Measurements from ENCODE around the gene MOB3C. TPM values are rescaled to one million over a fixed set of nuclear protein-coding genes. Genes with fewer than 3 reads are reported as not detected.

MOB3C gene
- polyA plus RNA-seq, 1 donor from 2014 or later = 0.41 TPM

- H3K27ac ChIP-seq (ENCODE audit: low read length) = no peak overlapping the region
- H3K9me3 ChIP-seq (ENCODE audit: low read length) = no peaks in the 10 kb centered on the region
- no peak overlapping the region for H3K4me2 ChIP-seq (ENCODE audit: low read length)
- H3K36me3 ChIP-seq (ENCODE audit: insufficient read depth, low read length) = no peaks in the 10 kb centered on the region
- TF ChIP-seq RAD21 (conservative IDR thresholded peaks at IDR 0.05) = no peak
- H3K9me2 ChIP-seq (ENCODE audit: insufficient read depth, low read length) = no peaks in the 10 kb centered on the region
- H3K79me2 ChIP-seq (replicated peaks; ENCODE audit: insufficient read depth, low read length) = no peaks in the 10 kb centered on the region
- H3K27me3 ChIP-seq (ENCODE audit: insufficient read depth, low read depth, low read length) = peaks cover 9% of the 10 kb centered on the region
- no peak overlapping the region for H3K4me3 ChIP-seq (ENCODE audit: low read length)
- no peaks in the 10 kb centered on the region for H4K20me1 ChIP-seq (ENCODE audit: insufficient read depth)
- H3F3A ChIP-seq (ENCODE audit: insufficient read depth, low read length, poor library complexity, severe bottlenecking) = no peaks in the 10 kb centered on the region
- no peak overlapping the region for H3K9ac ChIP-seq (ENCODE audit: low read length)
- H2AFZ ChIP-seq (ENCODE audit: low read depth, low read length) = no peak overlapping the region
These were observed 4.9 kb downstream of the MOB3C start for GRCh38 chr1:46611691-46612221.

GRCh38 chr1:46607345-46608130 is 9.1 kb downstream of the MOB3C start:
- H3K36me3 ChIP-seq (ENCODE audit: insufficient read depth, low read length) = no peaks in the 10 kb centered on the region
- H3K9me2 ChIP-seq (ENCODE audit: insufficient read depth, low read length) = no peaks in the 10 kb centered on the region
- H3K27ac ChIP-seq (ENCODE audit: low read length) = no peak overlapping the region
- H2AFZ ChIP-seq (ENCODE audit: low read depth, low read length) = no peak overlapping the region
- H3K9ac ChIP-seq (ENCODE audit: low read length) = no peak overlapping the region
- H3K4me2 ChIP-seq (ENCODE audit: low read length) = no peak overlapping the region
- no peaks in the 10 kb centered on the region for H3K9me3 ChIP-seq (ENCODE audit: low read length)
- no peak overlapping the region for H3K4me3 ChIP-seq (ENCODE audit: low read length)
- no peaks in the 10 kb centered on the region for H3K79me2 ChIP-seq (replicated peaks; ENCODE audit: insufficient read depth, low read length)
- H3K27me3 ChIP-seq (ENCODE audit: insufficient read depth, low read depth, low read length) = no peaks in the 10 kb centered on the region
- no peaks in the 10 kb centered on the region for H4K20me1 ChIP-seq (ENCODE audit: insufficient read depth)
- TF ChIP-seq CTCF (IDR thresholded peaks at IDR 0.05; ENCODE audit: poor library complexity, severe bottlenecking) = no peak
- no peak for TF ChIP-seq RAD21 (conservative IDR thresholded peaks at IDR 0.05)
- no peak for TF ChIP-seq EP300 (conservative IDR thresholded peaks at IDR 0.05; ENCODE audit: poor library complexity, severe bottlenecking)
- no peaks in the 10 kb centered on the region for H3F3A ChIP-seq (ENCODE audit: insufficient read depth, low read length, poor library complexity, severe bottlenecking)

- no peak overlapping the region for H3K4me2 ChIP-seq (ENCODE audit: low read length)
- no peaks in the 10 kb centered on the region for H3K79me2 ChIP-seq (replicated peaks; ENCODE audit: insufficient read depth, low read length)
- no peaks in the 10 kb centered on the region for H3K36me3 ChIP-seq (ENCODE audit: insufficient read depth, low read length)
- no peak overlapping the region for H3K9ac ChIP-seq (ENCODE audit: low read length)
- H4K20me1 ChIP-seq (ENCODE audit: insufficient read depth) = no peaks in the 10 kb centered on the region
- H3K9me2 ChIP-seq (ENCODE audit: insufficient read depth, low read length) = no peaks in the 10 kb centered on the region
- H3K9me3 ChIP-seq (ENCODE audit: low read length) = no peaks in the 10 kb centered on the region
- H3K27ac ChIP-seq (ENCODE audit: low read length) = no peak overlapping the region
- no peak for TF ChIP-seq SMC3 (conservative IDR thresholded peaks at IDR 0.05; ENCODE audit: poor library complexity)
- no peak for TF ChIP-seq EZH2 (IDR thresholded peaks at IDR 0.05; ENCODE audit: borderline replicate concordance, insufficient read depth, low read length, poor library complexity, severe bottlenecking)
- no peak for TF ChIP-seq RAD21 (conservative IDR thresholded peaks at IDR 0.05)
- TF ChIP-seq REST (IDR thresholded peaks at IDR 0.05; ENCODE audit: borderline replicate concordance) = no peak
- no peak for TF ChIP-seq POLR2AphosphoS5 (IDR thresholded peaks at IDR 0.05)
- no peak for TF ChIP-seq EP300 (conservative IDR thresholded peaks at IDR 0.05; ENCODE audit: poor library complexity, severe bottlenecking)
- TF ChIP-seq TAF1 (IDR thresholded peaks at IDR 0.05; ENCODE audit: low read depth) = no peak
- no peak for TF ChIP-seq MXI1 (conservative IDR thresholded peaks at IDR 0.05; ENCODE audit: poor library complexity, severe bottlenecking)
- no peaks in the 10 kb centered on the region for H3F3A ChIP-seq (ENCODE audit: insufficient read depth, low read length, poor library complexity, severe bottlenecking)
- no peak overlapping the region for H3K4me3 ChIP-seq (ENCODE audit: low read length)
- H2AFZ ChIP-seq (ENCODE audit: low read depth, low read length) = no peak overlapping the region
- no peaks in the 10 kb centered on the region for H3K27me3 ChIP-seq (ENCODE audit: insufficient read depth, low read depth, low read length)
These were observed 10.2 kb downstream of the MOB3C start for GRCh38 chr1:46606255-46606965.

All from neural cell (in vitro differentiated cells).